Transverse colon (tissue), 4 donors: ENCODE measurements around the gene RERE.

ENCODE experiments used
- POLR2AphosphoS5 ChIP-seq, 3 donors: sonication (generic); formaldehyde crosslinking; IDR thresholded peaks; one replicate each; pipeline ENCODE4 v1.6.1; 2016; ENCODE audit warnings: antibody characterized with exemption in 3 of 3
- TF ChIP-seq, protein P1 (sequence below), 5 experiments: fragments of 200-600 bp in 3 of 5; fragments of 450-650 bp in 2 of 5; sonication (generic) in 3 of 5; IDR thresholded peaks; 1 replicate in 2 of 5; 2 replicates in 3 of 5; pipeline ENCODE4 v1.5.1; 2016 to 2017; ENCODE audit warnings: antibody characterized with exemption in 5 of 5, inconsistent platforms in 3 of 5, mild to moderate bottlenecking in 2 of 5, moderate library complexity in 1 of 5

DNA sequence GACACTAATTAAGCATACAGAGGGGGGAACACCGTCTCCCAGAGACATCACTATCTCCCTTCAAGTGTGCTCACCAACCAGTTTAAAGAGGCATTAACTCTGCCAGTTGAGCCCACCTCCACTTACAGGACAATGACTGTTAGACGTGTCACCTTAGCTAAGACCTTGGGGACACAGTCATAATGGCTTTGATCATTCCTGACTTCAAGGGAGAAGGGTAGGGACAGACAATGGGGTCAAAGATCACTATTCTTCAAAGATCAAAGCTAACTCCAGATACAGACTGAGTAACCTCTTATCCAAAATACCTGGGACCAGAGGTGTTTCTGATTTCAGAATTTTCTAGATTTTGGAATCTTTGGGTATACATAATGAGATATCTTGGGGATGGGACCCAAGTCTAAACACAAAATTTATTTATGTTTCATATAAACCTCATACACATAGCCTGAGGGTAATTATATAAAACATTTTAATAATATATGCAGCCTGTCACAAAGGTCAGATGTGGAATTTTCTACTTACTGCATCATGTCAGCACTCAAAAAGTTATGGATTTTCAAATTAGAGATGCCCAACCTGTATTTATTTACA lies 253.4 kb downstream of the RERE start:
- TF ChIP-seq POLR2AphosphoS5 (IDR thresholded peaks at IDR 0.05), result no peak
- TF ChIP-seq, protein P1, sequence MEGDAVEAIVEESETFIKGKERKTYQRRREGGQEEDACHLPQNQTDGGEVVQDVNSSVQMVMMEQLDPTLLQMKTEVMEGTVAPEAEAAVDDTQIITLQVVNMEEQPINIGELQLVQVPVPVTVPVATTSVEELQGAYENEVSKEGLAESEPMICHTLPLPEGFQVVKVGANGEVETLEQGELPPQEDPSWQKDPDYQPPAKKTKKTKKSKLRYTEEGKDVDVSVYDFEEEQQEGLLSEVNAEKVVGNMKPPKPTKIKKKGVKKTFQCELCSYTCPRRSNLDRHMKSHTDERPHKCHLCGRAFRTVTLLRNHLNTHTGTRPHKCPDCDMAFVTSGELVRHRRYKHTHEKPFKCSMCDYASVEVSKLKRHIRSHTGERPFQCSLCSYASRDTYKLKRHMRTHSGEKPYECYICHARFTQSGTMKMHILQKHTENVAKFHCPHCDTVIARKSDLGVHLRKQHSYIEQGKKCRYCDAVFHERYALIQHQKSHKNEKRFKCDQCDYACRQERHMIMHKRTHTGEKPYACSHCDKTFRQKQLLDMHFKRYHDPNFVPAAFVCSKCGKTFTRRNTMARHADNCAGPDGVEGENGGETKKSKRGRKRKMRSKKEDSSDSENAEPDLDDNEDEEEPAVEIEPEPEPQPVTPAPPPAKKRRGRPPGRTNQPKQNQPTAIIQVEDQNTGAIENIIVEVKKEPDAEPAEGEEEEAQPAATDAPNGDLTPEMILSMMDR (IDR thresholded peaks at IDR 0.05), result no peak
